Hypothalamus (tissue), 51 donors: ENCODE data around the gene PRRT4.
A peak's percentile ranks its signal among the peaks of the same experiment; 100 is the strongest.

Experiments
- DNase-seq, 51 donors: peaks; one replicate each; lab custom pipeline; 2025; lab: John Stamatoyannopoulos, UW

Gene PRRT4

DNA sequence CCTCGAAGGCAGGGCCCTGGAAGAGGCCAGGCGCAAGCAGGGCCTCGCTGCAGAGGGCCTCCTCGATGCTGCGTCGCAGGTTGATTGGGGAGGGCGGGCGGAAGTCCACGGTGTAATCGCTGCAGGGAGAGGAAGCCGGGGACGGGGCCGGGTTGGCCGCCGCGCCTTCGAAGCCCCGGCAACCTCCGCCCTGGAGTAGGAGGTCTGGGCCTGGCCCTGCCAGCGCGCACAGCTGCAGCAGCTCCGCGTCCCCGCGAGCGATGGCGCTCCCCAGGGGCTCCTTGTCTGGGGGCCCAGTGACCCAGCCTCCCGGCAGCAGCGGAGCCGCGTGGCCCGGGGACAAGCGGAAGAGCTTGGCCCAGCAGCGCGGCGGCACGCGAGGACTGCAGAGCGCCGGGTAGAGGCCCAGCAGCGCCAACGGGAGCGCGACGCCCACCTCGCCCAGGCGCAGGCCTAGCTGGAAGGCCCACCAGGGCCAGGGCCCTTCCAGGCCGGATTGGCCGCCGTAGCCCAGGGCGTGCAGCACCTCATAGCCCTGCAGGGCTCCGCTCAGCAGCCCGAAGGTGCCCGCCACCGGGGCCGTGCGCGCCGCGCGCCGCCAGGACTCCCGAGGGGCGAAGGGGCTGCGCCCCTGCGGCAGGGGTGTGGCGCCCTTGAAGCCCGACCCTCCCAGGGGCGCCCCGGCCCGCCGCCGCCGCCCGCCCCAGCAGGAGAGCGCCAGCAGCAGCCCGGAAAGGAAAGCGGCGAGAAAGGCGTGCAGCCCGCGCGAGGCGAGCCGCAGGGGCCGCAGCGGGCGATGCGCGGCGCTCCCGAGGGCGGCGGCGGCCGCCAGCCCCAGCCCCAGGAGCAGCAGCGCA, 10.0 kb downstream of the PRRT4 start:
- DNase-seq = no peak

DNA sequence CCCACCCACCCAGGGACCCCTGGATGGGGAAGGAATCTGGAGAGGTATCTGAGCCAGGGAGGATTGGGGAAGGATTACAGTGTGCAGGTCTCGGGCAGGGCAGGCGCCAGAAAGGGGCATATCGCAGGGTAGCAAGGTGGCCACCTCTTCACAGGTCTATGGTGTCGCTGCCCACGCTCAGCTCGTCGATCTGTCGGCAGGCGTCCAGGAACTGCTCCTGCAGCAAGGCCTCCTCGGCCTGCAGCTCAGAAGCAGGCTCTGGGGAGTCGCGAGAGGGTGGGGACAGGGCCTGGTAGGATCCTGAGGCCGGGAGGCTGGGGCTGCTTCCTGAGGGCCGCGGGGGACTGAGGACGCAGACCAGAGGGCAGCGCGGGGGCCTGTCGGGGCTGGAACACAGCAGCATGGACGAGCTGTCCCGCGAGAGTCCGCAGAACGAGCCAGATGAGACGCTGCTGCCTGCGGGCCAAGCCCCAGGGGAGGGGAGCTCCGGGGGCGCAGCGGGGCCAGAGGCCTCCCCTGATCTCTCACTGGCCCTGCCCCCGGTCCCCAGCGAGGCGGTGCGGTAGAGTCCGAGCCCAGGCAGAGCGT, 10.7 kb downstream of the PRRT4 start:
- no peak for DNase-seq

DNA sequence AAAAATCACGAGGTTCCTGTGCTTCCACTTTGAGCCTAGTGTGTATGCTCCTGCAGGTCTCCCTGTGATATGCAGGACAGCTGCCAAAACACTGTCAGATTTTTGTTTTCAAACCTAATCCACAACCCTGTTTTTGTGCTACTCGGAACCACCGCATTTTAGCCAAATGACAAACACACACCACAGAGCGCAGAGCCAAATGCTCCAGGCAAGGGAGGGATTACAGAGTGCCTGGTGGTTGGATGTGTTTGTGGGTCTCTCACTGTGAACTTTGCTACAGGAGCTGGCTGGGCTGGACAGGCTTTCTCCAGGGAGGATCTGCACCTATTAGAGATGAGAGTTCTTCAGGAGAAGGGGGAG, 12.0 kb downstream of the PRRT4 start:
- DNase-seq = no peak

DNA sequence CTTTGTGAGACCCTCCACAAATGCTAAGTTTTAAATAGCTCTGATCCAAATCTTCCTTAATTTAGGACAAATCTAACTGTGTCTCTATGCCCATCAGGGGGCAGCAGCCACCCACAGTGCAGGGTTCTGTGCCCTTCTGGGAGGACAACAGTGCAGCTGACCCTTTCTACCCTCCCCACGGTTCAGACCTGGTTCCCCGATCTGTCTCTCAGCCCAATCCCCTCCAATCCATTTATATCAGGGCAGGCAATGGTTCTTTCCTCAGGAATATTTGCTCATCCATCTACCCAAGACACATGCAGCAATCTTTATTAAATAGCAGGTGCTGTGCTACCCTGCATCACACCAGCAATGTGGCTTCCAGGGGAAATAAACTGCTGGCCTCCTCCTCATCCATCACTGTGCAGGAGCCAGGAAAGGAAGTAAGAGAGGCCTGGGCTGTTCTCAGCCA, 13.8 kb downstream of the PRRT4 start:
- peak in 35 of 51 donors; percentile 3 to 76 (median 42) for DNase-seq

DNA sequence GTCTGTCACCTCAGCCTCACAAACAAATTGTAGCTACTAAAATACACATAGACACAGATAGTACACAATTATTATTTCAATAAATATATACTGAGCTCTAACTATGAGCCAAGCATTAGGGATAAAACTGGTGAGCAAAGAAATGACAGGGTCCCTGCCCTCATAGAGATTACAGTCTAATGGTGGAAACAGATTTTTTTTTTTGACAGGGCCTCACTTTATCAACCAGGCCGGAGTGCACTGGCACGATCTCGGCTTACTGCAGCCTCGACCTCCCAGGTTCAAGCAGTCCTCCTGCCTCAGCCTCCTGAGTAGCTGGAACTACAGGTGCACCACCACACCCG, 17.1 kb downstream of the PRRT4 start:
- no peak for DNase-seq

DNA sequence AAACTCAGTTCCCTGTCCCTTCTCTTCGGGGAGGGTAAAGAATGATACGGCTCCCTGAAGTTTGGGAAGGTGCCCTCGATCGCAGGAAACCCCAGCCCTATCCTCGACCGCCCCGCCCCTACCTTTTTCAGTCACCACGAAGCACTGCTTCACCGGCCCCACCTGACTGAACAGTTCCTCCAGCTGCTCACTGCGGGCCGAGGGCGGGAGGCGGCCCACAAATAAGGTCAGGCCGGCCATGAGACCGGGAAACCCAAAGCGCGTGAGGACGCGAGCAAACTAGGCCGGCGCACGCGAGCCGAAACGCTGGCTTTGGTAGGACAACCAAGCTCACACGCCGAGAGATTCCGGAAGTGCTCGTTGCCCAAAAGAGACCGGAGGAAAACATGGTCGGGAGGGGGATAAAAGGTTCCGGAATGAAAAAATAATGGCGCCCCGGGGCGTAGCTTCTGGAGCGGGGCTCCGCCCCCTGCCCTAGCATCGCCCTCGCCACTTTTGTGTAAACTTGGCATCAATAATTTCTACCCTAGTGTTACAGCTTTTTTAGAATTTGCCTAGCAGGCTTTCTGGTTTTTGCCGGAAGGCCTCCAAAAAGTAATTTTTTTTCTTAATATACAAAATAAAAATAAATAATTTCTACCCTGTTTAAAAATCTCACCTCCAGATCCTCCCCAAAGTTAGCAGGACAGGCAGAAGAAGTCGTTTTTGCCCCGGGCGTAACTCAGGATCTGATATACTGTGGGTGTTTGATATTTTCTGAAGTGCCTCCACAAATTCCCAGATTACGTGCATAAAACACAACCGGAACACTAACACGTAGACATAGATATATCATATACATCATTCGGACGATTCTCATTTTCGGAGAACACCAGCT, 17.7 kb downstream of the PRRT4 start, which contains the start of gene RBM28:
RBM28 (minus strand) TSS at position 355 of the 877 bp plus-strand sequence; CDS start at position 240, 115 bp downstream.
- peak; percentile 28 to 94 (median 69) for DNase-seq

DNA sequence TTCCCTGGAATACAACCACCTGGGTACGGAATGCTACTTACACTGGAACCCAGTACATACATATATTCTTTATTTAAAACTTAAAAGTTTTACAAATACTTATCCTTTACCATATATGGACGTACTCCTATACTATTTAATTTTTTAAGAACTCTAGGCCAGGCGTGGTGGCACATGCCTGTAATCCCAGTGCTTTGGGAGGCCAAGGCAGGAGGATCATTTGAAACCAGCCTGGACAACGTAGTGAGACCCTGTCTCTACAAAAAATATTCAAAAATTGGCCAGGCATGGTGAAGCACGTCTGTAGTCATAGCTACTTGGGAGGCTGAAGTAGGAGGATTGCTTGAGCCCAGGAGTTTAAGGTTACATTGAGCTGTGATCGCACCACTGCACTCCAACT, 19.8 kb downstream of the PRRT4 start:
- no peak for DNase-seq

DNA sequence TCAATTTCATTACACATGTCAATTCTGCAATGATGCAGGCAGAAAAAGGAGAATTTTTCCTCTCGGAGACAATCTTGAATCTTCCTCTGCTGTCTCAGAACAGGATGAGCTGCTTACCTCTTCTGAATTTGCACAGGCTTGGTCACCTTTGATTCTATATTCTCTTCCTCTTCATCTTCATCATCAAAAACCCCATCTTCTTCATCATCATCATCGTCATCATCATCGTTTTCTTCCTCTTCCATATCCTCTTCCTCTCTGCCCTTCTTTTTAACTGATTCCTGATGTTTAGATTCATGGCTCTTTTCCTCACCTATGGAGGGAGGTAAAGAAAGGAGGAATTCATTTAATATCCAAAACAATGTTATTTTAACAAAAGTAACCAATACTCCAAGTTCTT, 25.8 kb downstream of the PRRT4 start:
- DNase-seq = no peak

DNA sequence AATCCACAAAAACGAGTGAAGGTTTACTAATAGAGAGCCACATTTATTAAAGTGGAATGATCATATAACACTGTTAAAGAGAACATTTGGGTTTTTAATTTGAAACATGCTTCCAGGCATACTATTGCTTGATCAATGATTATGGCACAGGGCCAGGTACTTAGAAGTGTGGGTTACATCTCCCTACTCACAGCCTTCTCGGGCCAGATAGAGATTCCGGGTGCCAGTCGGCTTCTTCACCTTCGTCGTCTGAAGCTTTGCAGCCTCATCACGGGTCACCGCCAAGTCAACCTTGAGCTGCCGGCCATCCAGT, 37.2 kb downstream of the PRRT4 start:
- no peak for DNase-seq

DNA sequence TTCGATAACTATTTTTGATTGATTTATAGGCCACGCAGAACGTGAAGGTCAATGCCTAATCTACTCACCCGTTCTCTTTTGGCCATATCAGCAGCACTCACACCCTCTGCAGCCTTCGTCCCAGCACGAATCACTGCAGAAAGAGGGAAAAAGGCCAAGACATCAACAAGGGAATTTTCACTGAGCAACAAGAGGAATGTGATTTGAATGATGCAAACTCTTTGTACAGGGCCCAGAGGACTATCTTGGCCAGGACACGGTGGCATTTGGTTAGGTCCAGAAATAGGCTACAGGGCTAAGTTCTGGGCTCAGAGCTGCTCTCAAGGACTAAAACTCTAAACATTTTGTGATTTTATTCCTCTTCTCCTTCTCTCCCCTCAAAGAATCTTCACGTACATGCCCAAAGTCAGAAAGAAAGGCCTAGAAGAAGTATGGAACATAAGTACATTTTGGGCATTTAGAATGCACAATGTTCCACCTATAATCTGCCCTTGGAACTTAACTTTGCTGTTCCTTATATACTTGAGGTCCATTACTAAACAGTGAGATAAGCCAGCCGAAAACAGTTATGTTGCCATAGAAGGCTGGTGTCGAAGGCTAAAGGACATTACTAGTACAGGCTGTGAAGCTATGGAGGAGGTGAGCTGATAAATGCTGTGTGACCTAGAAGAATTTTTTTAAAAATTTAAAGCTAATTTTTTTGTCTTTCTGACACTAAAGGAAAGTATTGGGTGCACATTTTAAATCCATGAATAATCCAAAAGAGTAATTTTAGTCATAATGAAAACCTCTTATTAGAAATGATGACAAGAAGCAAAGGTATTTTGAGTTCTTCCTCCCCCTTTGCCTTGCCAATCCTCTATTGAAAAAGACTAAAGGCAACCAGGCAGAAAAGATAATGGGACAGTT, 37.8 kb downstream of the PRRT4 start:
- no peak for DNase-seq

DNA sequence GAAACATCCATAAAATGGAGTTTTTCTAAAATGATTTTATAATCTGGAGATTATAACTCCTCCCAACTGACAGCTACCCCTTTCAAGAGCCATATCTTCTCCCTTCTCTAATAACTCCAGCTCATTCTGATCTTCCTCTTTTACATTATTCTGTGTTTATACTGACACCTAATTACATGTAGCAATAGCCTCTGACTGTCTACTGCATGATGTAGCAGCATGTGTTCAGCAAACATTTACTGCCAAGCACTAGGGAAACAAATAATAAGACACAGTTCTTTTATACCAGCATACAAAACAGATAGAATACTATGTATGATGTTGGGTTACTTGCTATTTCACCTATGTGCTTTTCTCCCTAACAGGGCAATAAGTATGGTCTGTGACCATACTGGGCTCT, 38.5 kb downstream of the PRRT4 start:
- DNase-seq = no peak

DNA sequence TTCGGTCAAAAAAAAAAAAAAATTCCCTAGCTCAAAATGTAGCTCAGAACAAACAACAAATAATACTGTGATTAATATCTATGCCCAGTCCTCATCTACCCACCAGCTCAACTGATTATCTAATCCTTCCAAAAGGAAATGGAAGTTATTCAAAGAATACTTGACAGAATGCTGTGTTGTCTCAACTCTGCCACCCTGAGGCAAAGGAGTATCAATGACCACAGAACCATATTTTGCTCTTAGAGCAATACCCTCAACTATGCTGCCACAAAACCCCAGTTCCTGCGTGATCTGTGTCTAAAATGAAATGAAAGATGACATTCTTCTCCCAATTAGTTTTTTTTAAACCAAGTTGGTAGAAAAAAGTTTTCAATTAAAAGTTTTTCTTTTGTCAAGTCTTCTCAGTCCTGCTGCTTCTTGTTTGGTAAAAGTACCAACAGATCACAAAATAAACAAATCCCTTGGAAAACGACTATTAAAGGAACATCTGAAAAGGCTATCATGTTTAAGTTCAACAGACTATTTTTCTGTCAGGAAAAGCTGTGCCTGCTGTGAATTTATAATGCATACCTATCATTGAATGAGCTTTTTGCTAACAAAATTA, 39.3 kb downstream of the PRRT4 start:
- peak in 3 of 51 donors; percentile 6 to 21 (median 8) for DNase-seq

DNA sequence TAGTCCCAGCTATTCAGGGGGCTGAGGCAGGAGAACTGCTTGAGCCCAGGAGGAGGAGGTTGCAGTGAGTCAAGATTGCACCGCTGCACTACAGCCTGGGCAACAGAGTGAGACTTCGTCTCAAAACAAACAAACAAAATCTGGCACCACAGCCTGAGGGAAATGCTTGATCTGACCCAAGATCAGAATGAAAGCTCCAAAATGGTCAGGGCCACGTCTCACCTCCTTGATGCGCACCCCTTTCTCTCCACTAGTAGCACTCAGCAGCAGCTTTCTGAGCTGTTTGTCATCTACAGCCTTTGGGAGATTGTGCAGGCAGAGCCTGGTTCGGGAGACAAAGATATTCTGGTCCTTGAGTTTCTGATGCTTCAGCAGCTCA, 40.5 kb downstream of the PRRT4 start:
- no peak for DNase-seq

DNA sequence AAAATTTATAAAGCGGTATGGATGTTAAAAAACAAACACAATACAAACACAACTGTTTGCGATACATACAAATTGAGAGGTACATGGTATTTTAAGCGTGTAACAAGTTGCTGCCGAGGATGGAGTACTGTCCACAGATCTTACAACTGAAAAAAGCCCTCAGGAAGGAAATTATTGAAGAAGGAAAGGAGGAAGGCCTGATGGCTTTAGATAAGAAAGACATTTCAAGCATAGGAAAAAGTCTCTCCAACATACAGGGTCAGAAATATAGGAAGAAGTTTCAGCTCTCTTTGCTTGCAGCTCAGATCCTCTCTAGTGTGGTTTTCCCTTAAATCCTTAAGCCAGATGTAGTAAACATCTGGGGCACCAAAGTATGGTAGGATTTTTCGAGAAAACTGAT, 42.8 kb downstream of the PRRT4 start:
- no peak for DNase-seq

DNA sequence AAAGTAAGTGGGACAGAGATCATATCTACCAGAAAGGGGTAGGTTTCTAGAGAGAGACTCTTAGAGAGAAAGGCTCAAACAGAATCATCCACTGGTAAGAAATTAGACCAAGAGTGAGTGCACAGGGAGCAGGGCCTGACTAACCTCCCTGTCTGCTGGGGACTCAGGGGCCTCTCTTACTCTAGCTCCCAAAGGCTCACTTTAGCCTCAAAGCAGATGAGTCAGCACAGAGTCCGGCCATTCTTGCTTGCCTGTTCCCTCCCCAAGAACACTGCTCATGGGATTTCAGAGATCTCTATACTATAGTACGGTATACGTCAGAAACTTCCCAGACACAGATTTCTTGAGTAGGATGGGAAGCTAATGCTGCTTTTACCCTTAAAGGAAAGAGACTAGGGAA, 50.5 kb downstream of the PRRT4 start:
- DNase-seq = no peak

DNA sequence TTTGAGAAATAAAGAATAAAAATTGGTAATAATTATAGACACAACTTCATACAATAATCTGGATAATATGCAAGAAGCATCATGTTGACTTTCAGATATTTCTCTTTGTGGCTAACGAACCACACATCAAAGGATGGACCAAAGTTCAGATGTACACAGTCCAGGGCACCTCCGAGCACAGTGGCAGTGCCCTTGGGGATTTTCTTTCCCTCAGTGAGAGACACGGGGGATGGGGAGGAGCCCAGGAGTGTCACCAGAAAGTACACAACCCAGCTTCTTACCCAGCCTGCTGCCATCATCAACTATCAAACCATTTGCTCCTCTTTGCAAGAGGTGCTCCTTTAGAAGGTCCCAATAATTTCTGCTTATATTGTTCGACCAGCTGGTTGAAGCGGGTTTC, 51.0 kb downstream of the PRRT4 start:
- no peak for DNase-seq

DNA sequence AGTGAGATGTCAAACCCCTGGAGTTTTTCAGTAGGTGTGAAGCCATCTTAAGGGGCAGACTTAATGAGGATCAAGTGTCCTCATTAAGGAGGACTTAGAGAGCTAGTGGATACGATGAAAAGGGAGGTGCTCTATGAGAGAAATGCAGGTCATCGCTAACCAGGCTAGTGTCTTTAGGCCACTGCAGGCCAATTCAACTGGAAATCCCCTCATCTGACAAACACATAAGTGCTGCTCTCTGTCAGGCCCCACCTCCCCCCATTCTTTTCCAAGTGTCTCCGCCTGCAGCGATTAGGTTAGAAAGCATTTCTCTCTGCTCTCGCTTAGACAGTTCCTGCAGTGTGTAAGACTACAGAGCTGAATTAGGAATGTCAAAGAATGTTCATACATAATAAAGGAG, 51.5 kb downstream of the PRRT4 start:
- no peak for DNase-seq

DNA sequence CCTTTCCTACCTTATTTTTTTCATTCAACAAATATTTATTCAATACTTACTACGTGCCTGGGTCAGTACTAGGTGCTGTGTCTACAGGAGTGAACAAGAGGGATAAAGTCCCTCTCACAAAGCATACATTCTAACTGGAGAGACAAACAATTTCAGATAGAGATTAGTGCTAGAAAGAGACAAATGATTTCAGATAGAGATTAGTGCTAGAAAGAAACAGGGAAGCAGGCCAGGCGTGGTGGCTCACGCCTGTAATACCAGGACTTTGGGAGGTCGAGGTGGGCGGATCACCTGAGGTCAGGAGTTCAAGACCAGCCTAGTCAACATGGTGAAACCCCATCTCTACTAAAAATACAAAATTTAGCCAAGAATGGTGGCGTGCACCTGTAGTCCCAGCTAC, 52.4 kb downstream of the PRRT4 start:
- no peak for DNase-seq

DNA sequence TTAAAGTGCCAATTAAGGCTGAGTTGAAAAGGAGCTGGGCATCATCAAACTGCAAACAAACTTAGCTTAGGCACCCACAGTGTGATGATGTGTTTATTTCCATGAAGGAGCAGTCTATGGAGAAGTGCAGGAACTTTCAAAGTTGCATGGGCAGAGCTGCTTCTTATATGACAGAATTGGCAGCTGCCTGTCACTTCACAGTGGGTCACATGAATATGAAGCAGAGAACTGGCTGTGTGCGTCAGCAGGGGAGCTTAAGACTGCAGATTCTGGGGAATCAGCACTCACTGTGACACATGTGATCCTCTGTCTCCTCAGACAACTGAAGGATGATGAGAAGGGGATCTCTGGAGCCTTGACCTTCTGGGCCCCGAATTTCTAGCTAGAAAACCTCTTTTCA, 54.4 kb downstream of the PRRT4 start:
- no peak for DNase-seq

DNA sequence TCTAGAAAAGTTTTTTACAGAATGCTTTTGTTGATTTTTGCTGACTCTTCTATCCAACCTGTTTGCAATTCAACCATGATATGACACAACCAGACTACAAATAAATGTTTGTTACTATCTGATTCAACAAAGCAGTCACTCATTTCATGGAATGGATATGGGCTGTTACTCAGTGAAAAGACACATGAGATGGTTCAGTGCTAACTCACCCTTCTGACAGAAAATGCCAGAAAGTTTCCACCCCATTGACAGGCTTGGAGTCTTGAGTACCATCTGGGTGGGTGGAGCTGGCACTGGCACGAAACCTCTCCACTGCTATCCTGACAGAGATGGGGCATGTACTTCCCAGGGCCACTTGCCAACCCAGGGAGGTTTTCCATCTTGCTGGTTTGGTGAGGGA, 57.3 kb downstream of the PRRT4 start:
- DNase-seq = peak in 11 of 51 donors; percentile 1 to 30 (median 17)
